H9 (cell line): ENCODE data around the gene CCDC57. TPM values are rescaled to one million over a fixed set of nuclear protein-coding genes. Genes with fewer than 3 reads are reported as not detected.

Experiments used
- DNase-seq: peaks from one replicate; pipeline ENCODE4 v3.0.0-alpha.2; 2017
- H2AFZ ChIP-seq: one replicate; pipeline ENCODE4 v1.6.1; 2013; ENCODE audit warnings: mild to moderate bottlenecking, low read length, control low read depth, moderate library complexity
- H2AK5ac ChIP-seq: 2 replicates; pipeline ENCODE4 v1.6.1; 2013; ENCODE audit warnings: low read length, control low read depth, mixed read lengths; ENCODE audit not compliant: insufficient read length
- H2BK120ac ChIP-seq: one replicate; pipeline ENCODE4 v1.6.1; 2013; ENCODE audit warnings: low read depth, mild to moderate bottlenecking, low read length, control low read depth, inconsistent platforms; ENCODE audit not compliant: poor library complexity, severe bottlenecking
- H2BK12ac ChIP-seq: 2 replicates; pipeline ENCODE4 v1.6.1; 2013; ENCODE audit warnings: low read length, control low read depth, mixed read lengths, low read depth; ENCODE audit not compliant: insufficient read length
- H2BK15ac ChIP-seq: 2 replicates; pipeline ENCODE4 v1.6.1; 2013; ENCODE audit warnings: low read depth, low read length, control low read depth
- H2BK20ac ChIP-seq: one replicate; pipeline ENCODE4 v1.6.1; 2013; ENCODE audit warnings: low read depth, mild to moderate bottlenecking, low read length, control low read depth, inconsistent platforms; ENCODE audit not compliant: poor library complexity, severe bottlenecking
- H2BK5ac ChIP-seq: 2 replicates; pipeline ENCODE4 v1.6.1; 2013; ENCODE audit warnings: low read length, control low read depth, mixed read lengths; ENCODE audit not compliant: insufficient read length
- H3K14ac ChIP-seq: 2 replicates; pipeline ENCODE4 v1.6.1; 2013; ENCODE audit warnings: low read length, control low read depth; ENCODE audit not compliant: insufficient read depth
- H3K18ac ChIP-seq: 2 replicates; pipeline ENCODE4 v1.6.1; 2013; ENCODE audit warnings: low read depth, mild to moderate bottlenecking, mixed read lengths, low read length, control low read depth; ENCODE audit not compliant: insufficient read length
- H3K23ac ChIP-seq: 2 replicates; pipeline ENCODE4 v1.6.1; 2013; ENCODE audit warnings: low read length, control low read depth, mixed read lengths, low read depth; ENCODE audit not compliant: insufficient read length
- H3K23me2 ChIP-seq: 2 replicates; pipeline ENCODE4 v1.6.1; 2013; ENCODE audit warnings: low read depth, mild to moderate bottlenecking, mixed read lengths, low read length, control low read depth; ENCODE audit not compliant: insufficient read length, poor library complexity, severe bottlenecking
- H3K27ac ChIP-seq: 2 replicates; pipeline ENCODE4 v1.5.1; 2013; ENCODE audit warnings: low read length, control low read depth, mixed read lengths, low read depth; ENCODE audit not compliant: insufficient read length
- H3K27me3 ChIP-seq: 2 replicates; pipeline ENCODE4 v1.6.1; 2013; ENCODE audit warnings: low read length, control low read depth, inconsistent platforms; ENCODE audit not compliant: insufficient read depth
- H3K4ac ChIP-seq: 2 replicates; pipeline ENCODE4 v1.6.1; 2013; ENCODE audit warnings: low read depth, mild to moderate bottlenecking, control low read depth, inconsistent platforms, low read length, moderate library complexity
- H3K4me1 ChIP-seq: 2 replicates; pipeline ENCODE4 v1.6.1; 2013; ENCODE audit warnings: low read length, control low read depth, inconsistent platforms; ENCODE audit not compliant: insufficient read depth
- H3K4me2 ChIP-seq: 2 replicates; pipeline ENCODE4 v1.6.1; 2013; ENCODE audit warnings: low read length, control low read depth, mixed read lengths; ENCODE audit not compliant: insufficient read length, insufficient read depth
- H3K56ac ChIP-seq: 2 replicates; pipeline ENCODE4 v1.6.1; 2013; ENCODE audit warnings: low read depth, mild to moderate bottlenecking, mixed read lengths, low read length, control low read depth; ENCODE audit not compliant: insufficient read length
- H3K79me1 ChIP-seq: 2 replicates; pipeline ENCODE4 v1.6.1; 2013; ENCODE audit warnings: low read depth, mild to moderate bottlenecking, moderate library complexity, low read length, control low read depth, inconsistent platforms; ENCODE audit not compliant: insufficient read depth, poor library complexity, severe bottlenecking
- H3K79me2 ChIP-seq: 2 replicates; pipeline ENCODE4 v1.6.1; 2013; ENCODE audit warnings: low read length, control low read depth, inconsistent platforms; ENCODE audit not compliant: insufficient read depth
- H3K9ac ChIP-seq: 2 replicates; pipeline ENCODE4 v1.6.1; 2013; ENCODE audit warnings: low read length, control low read depth, mixed read lengths; ENCODE audit not compliant: insufficient read length; ENCODE audit errors: extremely low read depth
- H3K9me3 ChIP-seq: one replicate; pipeline ENCODE4 v1.6.1; 2013; ENCODE audit warnings: low read depth, low read length, inconsistent platforms; ENCODE audit not compliant: control insufficient read depth
- H3T11ph ChIP-seq: one replicate; pipeline ENCODE4 v1.6.1; 2013; ENCODE audit warnings: mild to moderate bottlenecking, low read length, control low read depth, inconsistent platforms
- H4K20me1 ChIP-seq: one replicate; pipeline ENCODE4 v1.6.1; 2013; ENCODE audit not compliant: control insufficient read depth, insufficient read length, insufficient read depth
- H4K5ac ChIP-seq: 2 replicates; pipeline ENCODE4 v1.6.1; 2013; ENCODE audit warnings: low read depth, mild to moderate bottlenecking, mixed read lengths, low read length, control low read depth; ENCODE audit not compliant: insufficient read length
- H4K8ac ChIP-seq: replicated peaks from 2 replicates; pipeline ENCODE4 v1.6.1; 2013; ENCODE audit warnings: low read length, control low read depth, mixed read lengths, low read depth; ENCODE audit not compliant: insufficient read length
- H4K91ac ChIP-seq: 2 replicates; pipeline ENCODE4 v1.6.1; 2013; ENCODE audit warnings: low read depth, mild to moderate bottlenecking, moderate library complexity, mixed read lengths, low read length, control low read depth; ENCODE audit not compliant: insufficient read length
- H3K27ac Mint-ChIP-seq, 3 experiments: 2 replicates in 2 of 3; 3 replicates in 1 of 3; pipeline ENCODE4 v1.8.0; 2020 to 2021; ENCODE audit warnings: mixed read lengths in 3 of 3, mild to moderate bottlenecking in 1 of 3, moderate library complexity in 1 of 3
- H3K27me3 Mint-ChIP-seq: 2 replicates; pipeline ENCODE4 v1.8.0; 2021; ENCODE audit warnings: low read depth, mild to moderate bottlenecking, moderate library complexity, mixed read lengths
- H3K36me3 Mint-ChIP-seq, 3 experiments: 2 replicates in 2 of 3; 3 replicates in 1 of 3; pipeline ENCODE4 v1.8.0; 2020 to 2021; ENCODE audit warnings: low read depth in 3 of 3, mixed read lengths in 3 of 3; ENCODE audit not compliant: insufficient read depth in 1 of 3
- H3K4me1 Mint-ChIP-seq, 2 experiments: 2 replicates each; pipeline ENCODE4 v1.8.0; 2020; ENCODE audit warnings: mixed read lengths in 2 of 2
- H3K4me3 Mint-ChIP-seq, 2 experiments: 2 replicates in 1 of 2; 3 replicates in 1 of 2; pipeline ENCODE4 v1.8.0; 2020 to 2021; ENCODE audit warnings: mild to moderate bottlenecking in 2 of 2, mixed read lengths in 2 of 2, moderate library complexity in 1 of 2
- H3K9me3 Mint-ChIP-seq, 2 experiments: 2 replicates in 1 of 2; 3 replicates in 1 of 2; pipeline ENCODE4 v1.8.0; 2020; ENCODE audit warnings: mild to moderate bottlenecking in 2 of 2, mixed read lengths in 2 of 2, moderate library complexity in 1 of 2
- WGBS: extraction: QIAGEN DNeasy Blood & Tissue Kit; methylation state at CpG from one replicate; pipeline ENCODE4 v1.1.7; 2013; ENCODE audit warnings: missing lambda C conversion rate, low lambda C conversion rate, mixed read lengths; ENCODE audit not compliant: insufficient read length; ENCODE audit errors: extremely low coverage; 5-methylcytosine and 5-hydroxymethylcytosine counted together
- total RNA-seq: library from RNA; stranded (reverse); gene quantifications from 2 replicates; pipeline ENCODE4 v1.2.1, GENCODE V29; 2021
- TF ChIP-seq, protein P1 (sequence below): fragments of 200-600 bp; sonication (generic); conservative IDR thresholded peaks from 3 replicates; pipeline ENCODE4 v1.8.0; 2021; ENCODE audit warnings: antibody characterized with exemption, mild to moderate bottlenecking

Gene CCDC57
- total RNA-seq, 1 experiment from 2014 or later = 11.0 TPM

DNA sequence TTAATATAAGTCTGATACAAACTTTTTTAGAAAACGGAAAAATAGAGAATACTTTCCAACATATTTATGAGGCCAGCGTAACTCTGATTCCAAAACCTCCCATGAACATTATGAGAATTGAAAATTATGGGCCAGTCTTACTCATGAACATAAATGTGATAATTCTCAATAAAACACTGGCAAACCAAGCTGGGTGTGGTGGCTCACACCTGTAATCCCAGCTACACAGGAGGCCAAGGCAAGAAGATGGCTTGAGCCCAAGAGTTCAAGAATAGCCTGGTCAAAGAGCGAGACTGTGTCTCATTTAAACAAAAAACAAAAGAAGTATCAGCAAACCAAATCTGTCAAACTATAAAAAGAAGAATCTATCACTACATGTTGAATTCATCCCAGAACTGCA, 47.8 kb downstream of the CCDC57 start:
- Histone ChIP-seq H3K9me3 (no peaks in the 10 kb centered on the region), H4K91ac (no peak overlapping the region), H2AK5ac (no peak overlapping the region), H4K20me1 (no peaks in the 10 kb centered on the region), H3K79me2 (no peaks in the 10 kb centered on the region), H3K9ac (no peak overlapping the region), H3K23me2 (no peaks in the 10 kb centered on the region), H3K27ac (no peak overlapping the region), H2BK120ac (no peak overlapping the region), H3K18ac (no peak overlapping the region), H2BK5ac (no peak overlapping the region), H2BK20ac (no peak overlapping the region), H3K4ac (no peak overlapping the region), H3K4me2 (no peak overlapping the region), H3K56ac (no peak overlapping the region), H3K14ac (no peak overlapping the region), H3K79me1 (no peaks in the 10 kb centered on the region), H4K5ac (no peak overlapping the region), H3K27me3 (no peaks in the 10 kb centered on the region; the same call in 1 of the 2 replicates), H2BK12ac (no peak overlapping the region), H3K4me1 (no peaks in the 10 kb centered on the region), H3T11ph (no peak overlapping the region), H2BK15ac (no peak overlapping the region), H3K23ac (no peak overlapping the region), H2AFZ (no peak overlapping the region), H4K8ac (no peak overlapping the region)
- Mint-ChIP-seq H3K4me1 (no peaks in the 10 kb centered on the region), H3K27me3 (peaks cover 71% of the 10 kb centered on the region), H3K9me3 (peaks cover 0 to 5% of the 10 kb centered on the region in 2 experiments; a peak in 1 of 5 replicates), H3K36me3 (peaks cover 10 to 22% (median 20%) of the 10 kb centered on the region in 3 experiments; a peak in 6 of 7 replicates), H3K4me3 (no peak overlapping the region), H3K27ac (no peak overlapping the region)
- TF ChIP-seq, protein P1, sequence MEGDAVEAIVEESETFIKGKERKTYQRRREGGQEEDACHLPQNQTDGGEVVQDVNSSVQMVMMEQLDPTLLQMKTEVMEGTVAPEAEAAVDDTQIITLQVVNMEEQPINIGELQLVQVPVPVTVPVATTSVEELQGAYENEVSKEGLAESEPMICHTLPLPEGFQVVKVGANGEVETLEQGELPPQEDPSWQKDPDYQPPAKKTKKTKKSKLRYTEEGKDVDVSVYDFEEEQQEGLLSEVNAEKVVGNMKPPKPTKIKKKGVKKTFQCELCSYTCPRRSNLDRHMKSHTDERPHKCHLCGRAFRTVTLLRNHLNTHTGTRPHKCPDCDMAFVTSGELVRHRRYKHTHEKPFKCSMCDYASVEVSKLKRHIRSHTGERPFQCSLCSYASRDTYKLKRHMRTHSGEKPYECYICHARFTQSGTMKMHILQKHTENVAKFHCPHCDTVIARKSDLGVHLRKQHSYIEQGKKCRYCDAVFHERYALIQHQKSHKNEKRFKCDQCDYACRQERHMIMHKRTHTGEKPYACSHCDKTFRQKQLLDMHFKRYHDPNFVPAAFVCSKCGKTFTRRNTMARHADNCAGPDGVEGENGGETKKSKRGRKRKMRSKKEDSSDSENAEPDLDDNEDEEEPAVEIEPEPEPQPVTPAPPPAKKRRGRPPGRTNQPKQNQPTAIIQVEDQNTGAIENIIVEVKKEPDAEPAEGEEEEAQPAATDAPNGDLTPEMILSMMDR = no peak
- no peak for DNase-seq
- WGBS = no CpG with 5 or more reads among the region's 3 CpGs
